ENCODE data around the gene POLE3.

DNA sequence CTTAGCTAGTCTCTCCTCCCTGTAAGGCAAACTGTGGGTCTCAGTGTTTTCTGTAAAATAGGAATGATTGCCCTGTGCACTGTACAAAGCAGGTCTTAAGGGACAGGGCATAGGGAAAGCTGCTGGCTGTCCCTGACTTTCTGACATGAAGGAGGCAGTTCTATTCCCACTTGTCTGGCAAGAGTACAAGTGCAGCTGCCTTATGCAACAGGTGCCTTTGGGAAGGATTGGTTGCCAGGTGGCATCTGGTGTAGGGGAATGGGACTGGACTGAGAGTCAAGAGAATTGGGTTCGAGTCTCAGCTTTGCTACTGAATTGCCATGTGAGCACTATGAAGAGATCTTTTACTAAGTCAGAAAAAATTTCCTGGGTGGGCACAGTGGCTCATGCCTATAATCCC, 51.1 kb downstream of the POLE3 start:
- TF ChIP-seq POLR2AphosphoS5 (IDR thresholded peaks at IDR 0.05; ENCODE audit: low read depth) = no peak
- TF ChIP-seq, protein P1, sequence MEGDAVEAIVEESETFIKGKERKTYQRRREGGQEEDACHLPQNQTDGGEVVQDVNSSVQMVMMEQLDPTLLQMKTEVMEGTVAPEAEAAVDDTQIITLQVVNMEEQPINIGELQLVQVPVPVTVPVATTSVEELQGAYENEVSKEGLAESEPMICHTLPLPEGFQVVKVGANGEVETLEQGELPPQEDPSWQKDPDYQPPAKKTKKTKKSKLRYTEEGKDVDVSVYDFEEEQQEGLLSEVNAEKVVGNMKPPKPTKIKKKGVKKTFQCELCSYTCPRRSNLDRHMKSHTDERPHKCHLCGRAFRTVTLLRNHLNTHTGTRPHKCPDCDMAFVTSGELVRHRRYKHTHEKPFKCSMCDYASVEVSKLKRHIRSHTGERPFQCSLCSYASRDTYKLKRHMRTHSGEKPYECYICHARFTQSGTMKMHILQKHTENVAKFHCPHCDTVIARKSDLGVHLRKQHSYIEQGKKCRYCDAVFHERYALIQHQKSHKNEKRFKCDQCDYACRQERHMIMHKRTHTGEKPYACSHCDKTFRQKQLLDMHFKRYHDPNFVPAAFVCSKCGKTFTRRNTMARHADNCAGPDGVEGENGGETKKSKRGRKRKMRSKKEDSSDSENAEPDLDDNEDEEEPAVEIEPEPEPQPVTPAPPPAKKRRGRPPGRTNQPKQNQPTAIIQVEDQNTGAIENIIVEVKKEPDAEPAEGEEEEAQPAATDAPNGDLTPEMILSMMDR (conservative IDR thresholded peaks at IDR 0.05; ENCODE audit: low read depth in 2 of 2) = no peak
- TF ChIP-seq, protein P2, sequence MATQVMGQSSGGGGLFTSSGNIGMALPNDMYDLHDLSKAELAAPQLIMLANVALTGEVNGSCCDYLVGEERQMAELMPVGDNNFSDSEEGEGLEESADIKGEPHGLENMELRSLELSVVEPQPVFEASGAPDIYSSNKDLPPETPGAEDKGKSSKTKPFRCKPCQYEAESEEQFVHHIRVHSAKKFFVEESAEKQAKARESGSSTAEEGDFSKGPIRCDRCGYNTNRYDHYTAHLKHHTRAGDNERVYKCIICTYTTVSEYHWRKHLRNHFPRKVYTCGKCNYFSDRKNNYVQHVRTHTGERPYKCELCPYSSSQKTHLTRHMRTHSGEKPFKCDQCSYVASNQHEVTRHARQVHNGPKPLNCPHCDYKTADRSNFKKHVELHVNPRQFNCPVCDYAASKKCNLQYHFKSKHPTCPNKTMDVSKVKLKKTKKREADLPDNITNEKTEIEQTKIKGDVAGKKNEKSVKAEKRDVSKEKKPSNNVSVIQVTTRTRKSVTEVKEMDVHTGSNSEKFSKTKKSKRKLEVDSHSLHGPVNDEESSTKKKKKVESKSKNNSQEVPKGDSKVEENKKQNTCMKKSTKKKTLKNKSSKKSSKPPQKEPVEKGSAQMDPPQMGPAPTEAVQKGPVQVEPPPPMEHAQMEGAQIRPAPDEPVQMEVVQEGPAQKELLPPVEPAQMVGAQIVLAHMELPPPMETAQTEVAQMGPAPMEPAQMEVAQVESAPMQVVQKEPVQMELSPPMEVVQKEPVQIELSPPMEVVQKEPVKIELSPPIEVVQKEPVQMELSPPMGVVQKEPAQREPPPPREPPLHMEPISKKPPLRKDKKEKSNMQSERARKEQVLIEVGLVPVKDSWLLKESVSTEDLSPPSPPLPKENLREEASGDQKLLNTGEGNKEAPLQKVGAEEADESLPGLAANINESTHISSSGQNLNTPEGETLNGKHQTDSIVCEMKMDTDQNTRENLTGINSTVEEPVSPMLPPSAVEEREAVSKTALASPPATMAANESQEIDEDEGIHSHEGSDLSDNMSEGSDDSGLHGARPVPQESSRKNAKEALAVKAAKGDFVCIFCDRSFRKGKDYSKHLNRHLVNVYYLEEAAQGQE (IDR thresholded peaks at IDR 0.05; ENCODE audit: unreplicated experiment) = no peak
- TF ChIP-seq CREB1 (CRISPR knock-in tag; IDR thresholded peaks at IDR 0.05; ENCODE audit: low read depth) = no peak
- TF ChIP-seq EZH2 (IDR thresholded peaks at IDR 0.05; ENCODE audit: low read depth, unreplicated experiment) = no peak
- no peak for TF ChIP-seq EZH2phosphoT487 (IDR thresholded peaks at IDR 0.05; ENCODE audit: unreplicated experiment)
- no peak for TF ChIP-seq JUNB (IDR thresholded peaks at IDR 0.05; ENCODE audit: unreplicated experiment)
- TF ChIP-seq STAT1 (IDR thresholded peaks at IDR 0.05; ENCODE audit: unreplicated experiment) = no peak
- TF ChIP-seq NANOG (IDR thresholded peaks at IDR 0.05; ENCODE audit: borderline replicate concordance) = no peak
- TF ChIP-seq, protein P3, sequence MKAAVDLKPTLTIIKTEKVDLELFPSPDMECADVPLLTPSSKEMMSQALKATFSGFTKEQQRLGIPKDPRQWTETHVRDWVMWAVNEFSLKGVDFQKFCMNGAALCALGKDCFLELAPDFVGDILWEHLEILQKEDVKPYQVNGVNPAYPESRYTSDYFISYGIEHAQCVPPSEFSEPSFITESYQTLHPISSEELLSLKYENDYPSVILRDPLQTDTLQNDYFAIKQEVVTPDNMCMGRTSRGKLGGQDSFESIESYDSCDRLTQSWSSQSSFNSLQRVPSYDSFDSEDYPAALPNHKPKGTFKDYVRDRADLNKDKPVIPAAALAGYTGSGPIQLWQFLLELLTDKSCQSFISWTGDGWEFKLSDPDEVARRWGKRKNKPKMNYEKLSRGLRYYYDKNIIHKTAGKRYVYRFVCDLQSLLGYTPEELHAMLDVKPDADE (IDR thresholded peaks at IDR 0.05) = no peak
